HG02970 (cell line): Measurements from ENCODE around the gene WDR1.

Experiments used
- ATAC-seq: cut with Tn5 transposase; IDR thresholded peaks from one replicate; pipeline ENCODE4 v1.9.1; 2021; ENCODE audit warnings: mild to moderate bottlenecking, moderate library complexity, moderate number of reproducible peaks; ENCODE audit not compliant: unreplicated experiment, low FRiP score

The WDR1 gene

GRCh38 chr4:10051517-10052135 is 65.0 kb downstream of the WDR1 start:
- no peak for ATAC-seq

- ATAC-seq, result no peak
Observed at GRCh38 chr4:10050721-10051120, 65.9 kb downstream of the WDR1 start.

DNA sequence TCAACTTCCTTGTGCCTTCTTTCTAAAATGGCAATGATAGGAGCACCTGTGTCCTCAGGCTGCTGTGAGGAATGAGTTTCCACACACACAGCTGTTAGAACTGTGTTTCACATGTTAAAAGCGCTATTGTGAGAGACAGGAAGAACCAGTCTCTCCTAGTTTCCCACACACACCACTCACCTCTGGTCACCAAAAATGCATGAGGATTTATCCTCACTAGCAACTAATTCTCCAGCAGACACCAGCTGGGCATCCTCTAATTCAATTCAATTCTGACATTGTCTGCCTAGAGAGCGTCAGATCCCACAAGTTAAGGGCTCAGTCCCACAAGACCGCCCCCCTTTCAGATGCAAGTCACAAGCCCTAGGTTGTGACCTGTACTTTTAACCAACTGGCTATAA is 66.3 kb downstream of the WDR1 start:
- no peak for ATAC-seq

- no peak for ATAC-seq
Observed at GRCh38 chr4:10048941-10049697, 67.5 kb downstream of the WDR1 start.

- ATAC-seq, result no peak
Observed at GRCh38 chr4:10047967-10048366, 68.6 kb downstream of the WDR1 start.

DNA sequence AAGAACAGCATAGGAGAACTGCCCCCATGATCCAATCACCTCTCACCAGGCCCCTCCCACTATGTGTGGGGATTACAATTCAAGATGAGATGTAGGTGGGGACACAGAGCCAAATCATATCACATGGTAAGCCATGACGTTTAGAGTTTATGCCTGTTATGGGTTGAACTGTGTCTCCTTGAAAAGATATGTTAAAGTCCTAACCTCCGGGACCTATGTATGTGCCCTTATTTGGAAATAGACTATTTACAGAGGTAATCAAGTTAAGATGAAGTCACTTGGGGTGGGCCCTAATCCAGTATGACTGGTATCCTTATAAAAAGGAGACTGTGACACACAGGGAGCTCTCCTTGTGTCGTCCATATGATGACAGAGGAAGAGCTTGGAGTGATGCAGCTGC is 70.1 kb downstream of the WDR1 start:
- ATAC-seq, result no peak

DNA sequence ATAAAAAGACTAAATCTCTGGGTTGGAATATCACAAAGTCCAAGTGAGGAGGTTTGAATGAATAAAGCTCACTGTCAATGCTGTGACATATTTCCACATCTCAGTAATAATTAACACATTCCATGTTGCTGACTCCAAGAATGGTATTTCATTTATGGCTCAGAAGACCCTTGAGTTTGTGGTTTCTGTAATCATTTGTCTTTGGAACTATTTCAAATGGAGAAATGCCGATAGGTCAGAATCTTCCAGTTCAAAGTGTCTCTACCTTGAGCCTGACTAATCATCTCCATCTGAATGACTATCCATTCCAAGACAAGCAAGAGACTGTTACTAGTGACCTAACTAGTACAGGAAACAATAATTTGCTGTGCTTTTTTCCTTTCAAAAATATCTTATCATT is 71.1 kb downstream of the WDR1 start:
- no peak for ATAC-seq

GRCh38 chr4:10041036-10041435 is 75.6 kb downstream of the WDR1 start:
- no peak for ATAC-seq

GRCh38 chr4:10040049-10040892 is 76.3 kb downstream of the WDR1 start:
- no peak for ATAC-seq

DNA sequence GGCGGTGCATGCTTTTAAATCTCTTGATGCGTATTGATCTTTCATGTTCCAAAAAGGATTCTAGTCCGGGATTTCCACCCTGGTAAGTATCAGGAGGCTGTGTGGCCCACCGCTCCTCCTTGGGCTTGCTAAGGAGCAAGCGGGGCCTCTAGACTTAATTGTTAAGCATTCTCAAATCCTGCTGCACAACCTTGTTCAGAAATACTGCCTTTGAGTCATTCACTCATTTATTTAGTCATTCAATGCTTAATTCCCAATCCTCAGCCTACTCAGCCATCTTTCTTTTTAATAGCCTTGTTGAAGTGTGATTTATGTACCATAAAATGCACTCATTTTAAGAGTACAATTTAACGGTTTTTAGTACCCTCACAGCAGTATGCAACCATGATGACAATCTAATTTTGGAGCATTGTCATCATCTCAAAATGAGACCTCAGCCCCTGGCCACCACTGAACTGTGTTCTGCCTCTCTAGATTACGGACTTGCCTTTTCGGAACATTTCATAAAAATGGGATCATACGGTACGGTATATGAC is 79.7 kb downstream of the WDR1 start:
- ATAC-seq, result no peak

GRCh38 chr4:10035130-10035529 is 81.5 kb downstream of the WDR1 start:
- no peak for ATAC-seq

- ATAC-seq, result no peak
Observed at GRCh38 chr4:10034612-10035104, 81.9 kb downstream of the WDR1 start.

DNA sequence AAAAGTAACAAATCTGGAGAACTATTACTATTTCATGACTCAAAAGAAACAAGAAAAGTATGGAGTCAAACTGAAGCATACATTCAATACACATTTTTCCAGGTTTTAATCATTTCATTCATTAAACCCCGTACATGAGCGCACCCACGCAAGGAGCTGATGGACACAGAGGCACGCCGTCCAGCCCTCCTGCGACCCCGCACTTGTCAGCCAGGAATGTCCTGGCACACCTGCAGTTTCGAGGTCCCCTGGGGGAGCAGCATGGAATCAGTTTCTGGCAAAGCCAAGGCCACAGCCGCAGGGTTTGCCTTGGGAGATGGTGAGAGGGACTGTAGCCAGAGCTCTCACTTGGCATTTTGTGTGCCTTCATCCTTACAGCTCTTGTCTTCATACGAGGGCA is 82.5 kb downstream of the WDR1 start:
- no peak for ATAC-seq

GRCh38 chr4:10033191-10033881 is 83.3 kb downstream of the WDR1 start:
- ATAC-seq, result no peak

DNA sequence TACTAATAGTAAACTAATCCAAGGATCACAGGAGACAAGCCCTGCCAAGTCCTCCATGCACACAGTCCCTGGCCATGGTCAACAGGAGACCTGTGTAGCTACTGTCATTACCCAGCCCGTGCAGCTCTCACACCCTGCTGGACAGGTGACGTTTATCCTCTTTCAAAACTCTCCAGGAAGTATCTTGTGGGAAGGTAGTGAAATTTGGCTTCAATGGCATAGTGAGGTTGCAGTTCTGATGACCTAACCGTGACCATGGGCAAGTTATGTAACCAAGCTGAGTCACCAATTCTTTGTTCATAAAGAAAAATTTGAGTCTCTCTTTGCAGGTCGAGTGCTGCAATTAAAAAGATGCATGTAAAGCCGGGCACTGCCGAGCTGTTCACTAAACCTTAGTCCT is 84.0 kb downstream of the WDR1 start:
- ATAC-seq, result no peak

GRCh38 chr4:10031668-10032590 is 84.7 kb downstream of the WDR1 start:
- no peak for ATAC-seq

DNA sequence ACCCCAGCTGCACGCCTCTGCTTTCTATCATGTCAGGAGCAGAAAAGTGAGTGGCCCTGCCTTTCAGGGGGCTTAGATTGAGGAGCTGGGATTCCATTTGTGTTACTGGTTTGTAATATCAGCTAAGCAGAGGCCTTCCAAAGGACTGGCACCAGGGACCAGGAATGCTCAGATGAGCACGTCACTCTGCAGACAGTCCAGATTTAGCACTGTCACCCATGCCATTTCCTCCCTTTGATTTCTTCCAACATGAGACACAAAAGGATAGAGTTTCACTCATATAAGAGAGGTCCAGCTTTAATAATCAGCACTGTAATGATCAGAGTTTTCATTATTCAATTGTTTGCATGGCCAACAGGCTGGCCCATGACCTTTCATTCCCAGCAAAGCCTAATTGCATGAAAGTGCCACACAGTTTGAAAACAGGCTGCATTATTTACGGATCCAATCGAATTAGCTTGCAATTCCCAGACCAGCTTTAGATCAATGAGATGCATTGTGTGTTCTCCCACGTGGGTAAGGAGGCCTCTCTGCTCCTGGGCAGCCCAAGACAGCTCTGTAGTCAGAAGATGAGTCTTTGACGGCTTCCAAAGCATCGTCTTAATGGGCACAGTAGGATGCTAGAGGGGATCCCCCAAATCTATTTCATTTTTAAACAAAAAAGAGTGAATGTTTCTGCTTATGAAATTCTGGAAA is 85.5 kb downstream of the WDR1 start:
- ATAC-seq, result no peak

DNA sequence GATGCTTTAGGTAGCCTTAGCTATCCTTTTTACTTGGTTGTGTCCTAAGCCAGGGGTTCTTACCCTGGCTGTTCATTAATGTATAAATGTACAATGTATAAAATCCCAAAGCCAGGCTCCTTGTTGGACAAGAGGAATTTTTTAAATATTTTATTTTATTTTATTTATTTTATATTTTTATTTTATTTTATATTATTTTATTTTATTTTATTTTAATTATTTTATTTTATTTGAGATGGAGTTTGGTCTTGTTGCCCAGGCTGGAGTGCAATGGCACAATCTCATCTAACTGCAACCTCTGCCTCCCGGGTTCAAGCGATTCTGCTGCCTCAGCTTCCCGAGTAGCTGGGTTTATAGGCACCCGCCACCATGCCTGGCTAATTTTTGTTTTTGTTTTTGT is 87.2 kb downstream of the WDR1 start:
- no peak for ATAC-seq

DNA sequence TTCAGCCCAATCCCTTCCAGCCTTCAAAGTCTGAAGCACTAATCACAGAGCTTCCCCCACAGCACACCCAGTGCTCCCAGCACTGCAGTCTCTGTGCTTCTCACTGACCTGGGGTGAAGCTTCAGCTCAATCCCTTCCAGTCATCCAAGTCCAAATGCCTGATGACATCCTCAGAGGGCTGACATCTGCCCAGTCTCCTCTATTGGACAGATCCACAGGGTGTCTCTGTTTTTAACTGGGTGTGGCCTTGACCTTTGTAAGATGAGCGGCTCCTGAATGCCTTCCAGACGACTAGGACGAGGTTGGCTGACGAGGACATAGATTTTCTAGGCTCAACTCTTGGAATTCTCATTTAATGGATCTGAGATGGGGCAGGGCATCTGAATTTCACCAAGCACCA is 87.7 kb downstream of the WDR1 start:
- ATAC-seq, result no peak
